ENCODE data around the gene EIF3K. TPM values are rescaled to one million over a fixed set of nuclear protein-coding genes. Genes with fewer than 3 reads are reported as not detected.

EIF3K gene
- total RNA-seq, 2 donors from 2014 or later = 303 to 334 TPM

GRCh38 chr19:38663156-38663651, 44.2 kb downstream of the EIF3K start:
- no peak for TF ChIP-seq CTCF (conservative IDR thresholded peaks at IDR 0.05)
- Mint-ChIP-seq H3K27me3 (ENCODE audit: insufficient read depth) (no peaks in the 10 kb centered on the region), H3K27ac (peak overlapping the region; percentile 56), H3K9me3 (no peaks in the 10 kb centered on the region), H3K4me1 (peaks cover 68% of the 10 kb centered on the region), H3K4me3 (no peak overlapping the region), H3K36me3 (ENCODE audit: low read depth) (peaks cover 21% of the 10 kb centered on the region)
- Histone ChIP-seq H3K4me1 (ENCODE audit: control insufficient read depth, insufficient read depth, low read length) (peaks cover 46% of the 10 kb centered on the region), H3K9me3 (ENCODE audit: control insufficient read depth, low read length) (no peaks in the 10 kb centered on the region), H3K27ac (ENCODE audit: low read depth, low read length) (no peak overlapping the region), H3K9ac (ENCODE audit: extremely low read depth, low read length, poor library complexity, severe bottlenecking) (no peak overlapping the region), H3K36me3 (ENCODE audit: control insufficient read depth, insufficient read depth, low read length) (peaks cover 33% of the 10 kb centered on the region), H3K4me3 (ENCODE audit: low read length) (no peak overlapping the region), H3K27me3 (ENCODE audit: control insufficient read depth, insufficient read depth, low read length, poor library complexity, severe bottlenecking) (no peaks in the 10 kb centered on the region)
- WGBS, 2 experiments (ENCODE audit: insufficient coverage in 1 of 2, insufficient read length in 1 of 2) = 96 to 97% methylated on average over 12 to 22 of the region's 22 CpGs
- no peak for DNase-seq

- H3K27ac Mint-ChIP-seq = peak overlapping the region; percentile 35
- no peak for TF ChIP-seq CTCF (conservative IDR thresholded peaks at IDR 0.05)
Observed at GRCh38 chr19:38663957-38664502, 45.0 kb downstream of the EIF3K start.

GRCh38 chr19:38664503-38665211, 45.7 kb downstream of the EIF3K start:
- peak overlapping the region; percentile 35 for H3K27ac Mint-ChIP-seq
- no peak for TF ChIP-seq CTCF (conservative IDR thresholded peaks at IDR 0.05)
- H3K4me3 ChIP-seq (ENCODE audit: low read length) = no peak overlapping the region
- peak overlapping the region; percentile 4 for H3K27ac ChIP-seq (ENCODE audit: low read depth, low read length)
- no peaks in the 10 kb centered on the region for H3K9me3 Mint-ChIP-seq
- H3K4me1 ChIP-seq (ENCODE audit: control insufficient read depth, insufficient read depth, low read length) = peaks cover 47% of the 10 kb centered on the region
- peaks cover 71% of the 10 kb centered on the region for H3K4me1 Mint-ChIP-seq
- peak; percentile 74 for DNase-seq
- no peaks in the 10 kb centered on the region for H3K9me3 ChIP-seq (ENCODE audit: control insufficient read depth, low read length)
- no peak overlapping the region for H3K4me3 Mint-ChIP-seq
- no peak overlapping the region for H3K9ac ChIP-seq (ENCODE audit: extremely low read depth, low read length, poor library complexity, severe bottlenecking)
- H3K36me3 Mint-ChIP-seq (ENCODE audit: low read depth) = peaks cover 26% of the 10 kb centered on the region
- H3K36me3 ChIP-seq (ENCODE audit: control insufficient read depth, insufficient read depth, low read length) = peaks cover 30% of the 10 kb centered on the region
- H3K27me3 Mint-ChIP-seq (ENCODE audit: insufficient read depth) = no peaks in the 10 kb centered on the region
- WGBS, 2 experiments (ENCODE audit: insufficient coverage in 1 of 2, insufficient read length in 1 of 2) = 61 to 87% methylated on average over 5 to 7 of the region's 7 CpGs
- H3K27me3 ChIP-seq (ENCODE audit: control insufficient read depth, insufficient read depth, low read length, poor library complexity, severe bottlenecking) = no peaks in the 10 kb centered on the region

More at GRCh38 chr19:38663957-38664502, 45.0 kb downstream of the EIF3K start:
- H3K9me3 ChIP-seq (ENCODE audit: control insufficient read depth, low read length) = no peaks in the 10 kb centered on the region
- Mint-ChIP-seq H3K9me3 (no peaks in the 10 kb centered on the region), H3K36me3 (ENCODE audit: low read depth) (peaks cover 26% of the 10 kb centered on the region), H3K27me3 (ENCODE audit: insufficient read depth) (no peaks in the 10 kb centered on the region), H3K4me1 (peaks cover 68% of the 10 kb centered on the region), H3K4me3 (no peak overlapping the region)
- no peak for DNase-seq
- H3K27ac ChIP-seq (ENCODE audit: low read depth, low read length) = peak overlapping the region; percentile 11
- no peak overlapping the region for H3K4me3 ChIP-seq (ENCODE audit: low read length)
- no peaks in the 10 kb centered on the region for H3K27me3 ChIP-seq (ENCODE audit: control insufficient read depth, insufficient read depth, low read length, poor library complexity, severe bottlenecking)
- H3K36me3 ChIP-seq (ENCODE audit: control insufficient read depth, insufficient read depth, low read length) = peaks cover 35% of the 10 kb centered on the region
- peaks cover 46% of the 10 kb centered on the region for H3K4me1 ChIP-seq (ENCODE audit: control insufficient read depth, insufficient read depth, low read length)
- no peak overlapping the region for H3K9ac ChIP-seq (ENCODE audit: extremely low read depth, low read length, poor library complexity, severe bottlenecking)
- 89 to 90% methylated on average over 15 to 19 of the region's 19 CpGs for WGBS, 2 experiments (ENCODE audit: insufficient coverage in 1 of 2, insufficient read length in 1 of 2)
